Mammary epithelial cell (primary cell): ENCODE data around the gene GPC5.

Experiments
- EZH2 ChIP-seq: IDR thresholded peaks from 2 replicates; pipeline ENCODE4 v1.6.1; 2012; ENCODE audit warnings: low read length, inconsistent platforms, borderline replicate concordance
- TF ChIP-seq, protein P1 (sequence below), 2 donors: IDR thresholded peaks in 1 of 2; conservative IDR thresholded peaks in 1 of 2; 2 replicates each; pipeline ENCODE4 v1.5.1; 2011 to 2012; ENCODE audit warnings: inconsistent platforms in 2 of 2, low read length in 2 of 2, mild to moderate bottlenecking in 2 of 2, control low read depth in 1 of 2, low read depth in 1 of 2; ENCODE audit not compliant: insufficient read depth in 1 of 2; ENCODE audit errors: extremely low read depth in 1 of 2

DNA sequence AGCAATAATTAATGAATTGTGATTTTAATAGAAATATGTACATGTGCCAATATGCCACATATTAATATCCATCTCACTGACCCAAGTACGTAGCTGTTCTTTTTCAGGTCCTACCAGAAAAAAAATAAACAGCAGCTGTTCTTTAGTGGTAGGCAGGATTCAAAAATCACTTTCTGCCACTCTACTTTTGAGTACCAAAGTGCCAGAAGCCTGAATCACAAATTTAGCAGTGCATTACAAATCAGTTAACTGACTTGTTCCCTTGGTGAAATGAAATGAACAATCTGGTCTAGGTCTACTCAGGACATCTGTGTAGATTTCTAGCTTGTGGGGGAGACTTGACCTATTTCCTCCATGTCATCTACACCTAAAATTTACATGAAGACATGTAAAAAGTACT is 1052.6 kb downstream of the GPC5 start:
- TF ChIP-seq, protein P1, sequence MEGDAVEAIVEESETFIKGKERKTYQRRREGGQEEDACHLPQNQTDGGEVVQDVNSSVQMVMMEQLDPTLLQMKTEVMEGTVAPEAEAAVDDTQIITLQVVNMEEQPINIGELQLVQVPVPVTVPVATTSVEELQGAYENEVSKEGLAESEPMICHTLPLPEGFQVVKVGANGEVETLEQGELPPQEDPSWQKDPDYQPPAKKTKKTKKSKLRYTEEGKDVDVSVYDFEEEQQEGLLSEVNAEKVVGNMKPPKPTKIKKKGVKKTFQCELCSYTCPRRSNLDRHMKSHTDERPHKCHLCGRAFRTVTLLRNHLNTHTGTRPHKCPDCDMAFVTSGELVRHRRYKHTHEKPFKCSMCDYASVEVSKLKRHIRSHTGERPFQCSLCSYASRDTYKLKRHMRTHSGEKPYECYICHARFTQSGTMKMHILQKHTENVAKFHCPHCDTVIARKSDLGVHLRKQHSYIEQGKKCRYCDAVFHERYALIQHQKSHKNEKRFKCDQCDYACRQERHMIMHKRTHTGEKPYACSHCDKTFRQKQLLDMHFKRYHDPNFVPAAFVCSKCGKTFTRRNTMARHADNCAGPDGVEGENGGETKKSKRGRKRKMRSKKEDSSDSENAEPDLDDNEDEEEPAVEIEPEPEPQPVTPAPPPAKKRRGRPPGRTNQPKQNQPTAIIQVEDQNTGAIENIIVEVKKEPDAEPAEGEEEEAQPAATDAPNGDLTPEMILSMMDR (conservative IDR thresholded peaks at IDR 0.05 in 1 of 2, IDR thresholded peaks at IDR 0.05 in 1 of 2; ENCODE audit: extremely low read depth in 1 of 2, insufficient read depth in 1 of 2, low read depth in 1 of 2, low read length in 2 of 2): no peak
- TF ChIP-seq EZH2: no peak
